ENCODE measurements around the gene FAM47E. TPM values are rescaled to one million over a fixed set of nuclear protein-coding genes. Genes with fewer than 3 reads are reported as not detected.

Gene FAM47E
- total RNA-seq, 1 donor from 2014 or later = 1.1 TPM

- Mint-ChIP-seq H3K4me1 (ENCODE audit: unreplicated experiment) (no peaks in the 10 kb centered on the region), H3K27ac (ENCODE audit: unreplicated experiment) (no peak overlapping the region), H3K27me3 (ENCODE audit: unreplicated experiment) (no peaks in the 10 kb centered on the region), H3K36me3 (ENCODE audit: low read depth, unreplicated experiment) (no peaks in the 10 kb centered on the region), H3K9me3 (ENCODE audit: unreplicated experiment) (no peaks in the 10 kb centered on the region), H3K4me3 (ENCODE audit: unreplicated experiment) (no peak overlapping the region)
- no peak for DNase-seq (ENCODE audit: low spot score)
- no peak for TF ChIP-seq CTCF (IDR thresholded peaks at IDR 0.05; ENCODE audit: unreplicated experiment)
Observed at GRCh38 chr4:76270244-76271175, 19.0 kb downstream of the FAM47E start.

GRCh38 chr4:76271248-76271647 is 19.7 kb downstream of the FAM47E start:
- no peak overlapping the region for H3K27ac Mint-ChIP-seq (ENCODE audit: unreplicated experiment)
- H3K4me1 Mint-ChIP-seq (ENCODE audit: unreplicated experiment) = no peaks in the 10 kb centered on the region
- no peak for TF ChIP-seq CTCF (IDR thresholded peaks at IDR 0.05; ENCODE audit: unreplicated experiment)
- no peaks in the 10 kb centered on the region for H3K9me3 Mint-ChIP-seq (ENCODE audit: unreplicated experiment)
- no peaks in the 10 kb centered on the region for H3K36me3 Mint-ChIP-seq (ENCODE audit: low read depth, unreplicated experiment)
- no peaks in the 10 kb centered on the region for H3K27me3 Mint-ChIP-seq (ENCODE audit: unreplicated experiment)
- no peak overlapping the region for H3K4me3 Mint-ChIP-seq (ENCODE audit: unreplicated experiment)
- no peak for DNase-seq (ENCODE audit: low spot score)

GRCh38 chr4:76272073-76272472 is 20.6 kb downstream of the FAM47E start:
- no peak overlapping the region for H3K4me3 Mint-ChIP-seq (ENCODE audit: unreplicated experiment)
- no peaks in the 10 kb centered on the region for H3K9me3 Mint-ChIP-seq (ENCODE audit: unreplicated experiment)
- no peak overlapping the region for H3K27ac Mint-ChIP-seq (ENCODE audit: unreplicated experiment)
- no peak for DNase-seq (ENCODE audit: low spot score)
- no peaks in the 10 kb centered on the region for H3K36me3 Mint-ChIP-seq (ENCODE audit: low read depth, unreplicated experiment)
- H3K4me1 Mint-ChIP-seq (ENCODE audit: unreplicated experiment) = no peaks in the 10 kb centered on the region
- TF ChIP-seq CTCF (IDR thresholded peaks at IDR 0.05; ENCODE audit: unreplicated experiment) = no peak
- no peaks in the 10 kb centered on the region for H3K27me3 Mint-ChIP-seq (ENCODE audit: unreplicated experiment)

- no peak for DNase-seq (ENCODE audit: low spot score)
- no peaks in the 10 kb centered on the region for H3K4me1 Mint-ChIP-seq (ENCODE audit: unreplicated experiment)
- TF ChIP-seq CTCF (IDR thresholded peaks at IDR 0.05; ENCODE audit: unreplicated experiment) = no peak
- H3K36me3 Mint-ChIP-seq (ENCODE audit: low read depth, unreplicated experiment) = no peaks in the 10 kb centered on the region
- no peak overlapping the region for H3K4me3 Mint-ChIP-seq (ENCODE audit: unreplicated experiment)
- no peaks in the 10 kb centered on the region for H3K27me3 Mint-ChIP-seq (ENCODE audit: unreplicated experiment)
- H3K9me3 Mint-ChIP-seq (ENCODE audit: unreplicated experiment) = no peaks in the 10 kb centered on the region
- H3K27ac Mint-ChIP-seq (ENCODE audit: unreplicated experiment) = no peak overlapping the region
Observed at GRCh38 chr4:76272582-76272981, 21.1 kb downstream of the FAM47E start.

- no peak for DNase-seq (ENCODE audit: low spot score)
- Mint-ChIP-seq H3K4me3 (ENCODE audit: unreplicated experiment) (no peak overlapping the region), H3K36me3 (ENCODE audit: low read depth, unreplicated experiment) (no peaks in the 10 kb centered on the region), H3K27me3 (ENCODE audit: unreplicated experiment) (no peaks in the 10 kb centered on the region), H3K9me3 (ENCODE audit: unreplicated experiment) (no peaks in the 10 kb centered on the region), H3K27ac (ENCODE audit: unreplicated experiment) (no peak overlapping the region), H3K4me1 (ENCODE audit: unreplicated experiment) (no peaks in the 10 kb centered on the region)
- TF ChIP-seq CTCF (IDR thresholded peaks at IDR 0.05; ENCODE audit: unreplicated experiment) = no peak
Observed at GRCh38 chr4:76272999-76273398, 21.5 kb downstream of the FAM47E start.

All from endothelial cell (in vitro differentiated cells).